ENCODE results near the gene POLD3. TPM values are rescaled to one million over a fixed set of nuclear protein-coding genes. Genes with fewer than 3 reads are reported as not detected.

POLD3 gene
- polyA plus RNA-seq, 1 donor from 2014 or later, result 16.8 TPM

- peaks cover 4% of the 10 kb centered on the region for H3K36me3 ChIP-seq (ENCODE audit: insufficient read depth, low read length)
- no peaks in the 10 kb centered on the region for H3K79me2 ChIP-seq (replicated peaks; ENCODE audit: insufficient read depth, low read length)
- H3K27me3 ChIP-seq (ENCODE audit: insufficient read depth, low read depth, low read length), result no peaks in the 10 kb centered on the region
- no peak overlapping the region for H3K9ac ChIP-seq (ENCODE audit: low read length)
- H3F3A ChIP-seq (ENCODE audit: insufficient read depth, low read length, poor library complexity, severe bottlenecking), result no peaks in the 10 kb centered on the region
- H4K20me1 ChIP-seq (ENCODE audit: insufficient read depth), result no peaks in the 10 kb centered on the region
- no peaks in the 10 kb centered on the region for H3K9me2 ChIP-seq (ENCODE audit: insufficient read depth, low read length)
- no peak overlapping the region for H3K4me2 ChIP-seq (ENCODE audit: low read length)
- TF ChIP-seq POLR2AphosphoS5 (IDR thresholded peaks at IDR 0.05) (no peak), CTCF (IDR thresholded peaks at IDR 0.05; ENCODE audit: poor library complexity, severe bottlenecking) (peak; percentile 66), RAD21 (conservative IDR thresholded peaks at IDR 0.05) (peak; percentile 55), REST (IDR thresholded peaks at IDR 0.05; ENCODE audit: borderline replicate concordance) (no peak), MXI1 (conservative IDR thresholded peaks at IDR 0.05; ENCODE audit: poor library complexity, severe bottlenecking) (no peak), TAF1 (IDR thresholded peaks at IDR 0.05; ENCODE audit: low read depth) (no peak), EP300 (conservative IDR thresholded peaks at IDR 0.05; ENCODE audit: poor library complexity, severe bottlenecking) (no peak), SMC3 (conservative IDR thresholded peaks at IDR 0.05; ENCODE audit: poor library complexity) (peak; percentile 66), EZH2 (IDR thresholded peaks at IDR 0.05; ENCODE audit: borderline replicate concordance, insufficient read depth, low read length, poor library complexity, severe bottlenecking) (no peak)
- no peak overlapping the region for H2AFZ ChIP-seq (ENCODE audit: low read depth, low read length)
- H3K9me3 ChIP-seq (ENCODE audit: low read length), result no peaks in the 10 kb centered on the region
- no peak overlapping the region for H3K4me3 ChIP-seq (ENCODE audit: low read length)
- H3K27ac ChIP-seq (ENCODE audit: low read length), result no peak overlapping the region
Observed at GRCh38 chr11:74611369-74611861, 19.0 kb downstream of the POLD3 start.

- Histone ChIP-seq H3K79me2 (replicated peaks; ENCODE audit: insufficient read depth, low read length) (no peaks in the 10 kb centered on the region), H3F3A (ENCODE audit: insufficient read depth, low read length, poor library complexity, severe bottlenecking) (no peaks in the 10 kb centered on the region), H3K9ac (ENCODE audit: low read length) (no peak overlapping the region)
Observed at GRCh38 chr11:74612877-74613276, 20.5 kb downstream of the POLD3 start.

More at GRCh38 chr11:74612877-74613276, 20.5 kb downstream of the POLD3 start:
- Histone ChIP-seq H3K4me3 (ENCODE audit: low read length) (no peak overlapping the region), H2AFZ (ENCODE audit: low read depth, low read length) (no peak overlapping the region), H3K4me2 (ENCODE audit: low read length) (no peak overlapping the region), H3K36me3 (ENCODE audit: insufficient read depth, low read length) (peaks cover 4% of the 10 kb centered on the region), H3K27ac (ENCODE audit: low read length) (no peak overlapping the region), H3K9me2 (ENCODE audit: insufficient read depth, low read length) (no peaks in the 10 kb centered on the region), H4K20me1 (ENCODE audit: insufficient read depth) (no peaks in the 10 kb centered on the region), H3K27me3 (ENCODE audit: insufficient read depth, low read depth, low read length) (no peaks in the 10 kb centered on the region), H3K9me3 (ENCODE audit: low read length) (no peaks in the 10 kb centered on the region)
- TF ChIP-seq RAD21 (conservative IDR thresholded peaks at IDR 0.05) (no peak), TAF1 (IDR thresholded peaks at IDR 0.05; ENCODE audit: low read depth) (no peak), POLR2AphosphoS5 (IDR thresholded peaks at IDR 0.05) (no peak), EZH2 (IDR thresholded peaks at IDR 0.05; ENCODE audit: borderline replicate concordance, insufficient read depth, low read length, poor library complexity, severe bottlenecking) (no peak), MXI1 (conservative IDR thresholded peaks at IDR 0.05; ENCODE audit: poor library complexity, severe bottlenecking) (no peak)
